ENCODE data around the gene HTR7.
A peak's percentile ranks its signal among the peaks of the same experiment; 100 is the strongest.

Gene HTR7

DNA sequence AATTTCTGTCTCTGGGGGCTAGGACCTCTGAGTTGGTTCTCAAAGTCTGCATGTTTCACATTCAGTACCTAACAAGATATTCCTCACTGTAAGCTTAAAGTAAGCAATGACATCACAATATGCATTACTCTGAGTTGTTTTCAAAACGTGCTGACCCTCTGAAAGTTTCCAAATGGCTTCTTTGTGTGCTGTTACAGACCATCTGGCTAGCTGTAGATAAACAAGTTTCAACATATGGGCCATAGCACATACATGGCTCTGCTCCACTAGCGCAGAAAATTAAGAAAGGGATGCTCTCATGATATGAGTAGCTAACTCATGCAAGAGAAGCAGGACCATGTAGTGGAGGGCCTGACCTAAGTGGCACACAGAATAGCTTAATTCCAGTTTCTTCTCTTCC is 119.0 kb downstream of the HTR7 start:
- no peak for DNase-seq

DNA sequence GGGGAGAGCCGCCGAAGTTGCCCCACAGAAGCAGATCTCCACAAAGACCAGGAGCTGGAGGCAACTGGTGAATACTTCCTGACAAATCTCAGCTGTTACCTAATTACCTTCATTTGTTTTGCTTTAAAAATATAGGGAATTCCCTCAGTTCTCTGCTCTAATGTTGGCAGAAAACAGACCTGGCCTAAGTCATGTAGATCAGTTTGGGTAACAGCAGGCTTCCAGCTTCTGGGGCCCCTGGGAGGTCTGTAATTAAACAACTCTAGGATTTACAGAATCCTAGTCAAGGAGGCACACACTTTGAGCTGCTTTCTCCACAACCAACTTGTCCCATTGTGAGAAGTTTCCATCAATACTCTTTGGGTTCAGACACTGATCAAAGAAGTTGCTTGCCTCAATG is 123.4 kb downstream of the HTR7 start:
- DNase-seq, result no peak

DNA sequence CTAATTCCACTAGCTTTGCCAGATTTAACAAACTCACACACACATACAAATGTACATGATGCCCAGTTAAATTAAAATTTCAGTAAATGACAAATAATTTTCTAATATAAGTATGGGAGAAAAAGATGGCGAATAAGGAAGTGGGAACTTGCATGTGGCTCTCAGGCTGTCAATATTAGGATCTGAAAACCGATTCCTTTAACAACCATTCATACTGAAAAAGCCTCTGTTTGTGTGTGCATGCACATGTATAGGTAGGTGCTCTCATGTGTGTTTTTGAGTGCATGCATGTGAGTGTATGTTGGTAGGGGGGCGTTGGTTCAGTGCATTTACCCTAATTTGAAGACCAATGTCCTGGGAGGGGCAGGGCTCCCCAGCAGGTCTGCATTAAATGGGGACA is 125.3 kb downstream of the HTR7 start:
- no peak for DNase-seq

DNA sequence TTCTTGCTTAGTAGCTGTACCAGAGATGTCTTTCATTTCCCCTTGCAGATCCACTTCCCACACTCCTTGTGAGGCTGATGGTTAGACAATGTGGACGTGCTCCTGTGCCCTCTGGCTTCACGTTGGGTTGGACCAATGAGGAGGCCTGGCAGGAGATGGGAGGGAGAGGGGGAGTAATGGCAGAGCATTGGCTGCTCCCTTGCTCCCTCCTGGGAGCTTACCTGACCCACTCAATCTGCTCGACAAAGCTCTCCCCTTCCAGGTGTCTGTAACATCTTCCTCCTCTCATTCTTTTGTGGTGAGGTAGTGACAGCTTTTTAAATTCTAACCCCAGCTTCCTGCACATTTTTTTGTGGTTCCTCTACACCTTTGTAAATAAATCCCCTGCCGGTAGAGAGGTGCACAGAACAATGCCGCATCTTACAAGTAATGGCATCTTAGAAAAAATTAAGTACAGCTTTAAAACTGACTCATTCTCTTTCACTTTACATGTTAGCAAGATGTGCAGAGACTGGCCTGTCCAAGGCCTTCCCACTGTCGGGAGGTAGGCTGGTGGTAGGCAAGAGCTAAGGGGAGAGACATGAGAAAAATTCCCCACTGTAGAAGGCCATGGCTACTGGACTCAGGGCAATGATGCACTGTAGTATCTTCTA is 134.3 kb downstream of the HTR7 start:
- DNase-seq, result no peak

DNA sequence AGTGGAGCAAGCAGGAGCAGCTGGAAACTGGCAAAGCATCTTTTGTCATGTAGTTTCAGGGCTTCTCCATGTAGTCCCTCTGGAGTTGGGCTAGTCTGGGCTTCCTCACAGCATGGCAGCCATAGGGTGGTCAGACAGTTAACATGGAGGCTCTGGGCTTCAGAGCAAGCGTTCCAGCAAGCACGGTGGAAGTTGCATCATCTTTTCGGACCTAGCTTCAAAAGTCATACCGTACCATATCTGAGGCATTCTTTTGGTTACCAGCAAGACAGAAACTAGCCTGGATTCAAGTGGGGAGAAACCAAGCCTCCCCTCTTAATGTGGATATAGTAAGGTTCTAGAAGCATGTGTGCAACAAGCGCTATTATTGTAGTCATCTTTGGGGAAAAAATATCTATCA is 135.0 kb downstream of the HTR7 start:
- DNase-seq, result no peak

DNA sequence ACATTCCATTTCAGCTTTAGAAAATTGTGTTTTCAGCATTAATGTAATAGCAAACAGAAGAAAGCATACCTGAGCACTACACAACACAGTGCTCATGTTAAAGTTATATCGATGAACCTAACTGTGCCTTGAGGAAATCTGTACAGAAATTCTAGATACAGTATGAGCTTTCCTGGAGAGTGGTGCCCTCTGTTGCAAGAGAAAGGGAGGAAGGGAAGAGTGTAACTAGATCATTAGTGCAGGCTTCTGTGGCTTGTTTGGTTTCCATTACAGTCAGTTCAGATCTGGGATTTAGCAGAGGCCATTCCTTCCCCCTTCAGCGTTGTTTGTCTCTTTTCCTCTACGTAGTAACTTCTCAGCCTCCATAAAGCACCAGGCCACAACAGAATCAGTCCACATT is 139.7 kb downstream of the HTR7 start:
- DNase-seq, result peak; percentile 1

DNA sequence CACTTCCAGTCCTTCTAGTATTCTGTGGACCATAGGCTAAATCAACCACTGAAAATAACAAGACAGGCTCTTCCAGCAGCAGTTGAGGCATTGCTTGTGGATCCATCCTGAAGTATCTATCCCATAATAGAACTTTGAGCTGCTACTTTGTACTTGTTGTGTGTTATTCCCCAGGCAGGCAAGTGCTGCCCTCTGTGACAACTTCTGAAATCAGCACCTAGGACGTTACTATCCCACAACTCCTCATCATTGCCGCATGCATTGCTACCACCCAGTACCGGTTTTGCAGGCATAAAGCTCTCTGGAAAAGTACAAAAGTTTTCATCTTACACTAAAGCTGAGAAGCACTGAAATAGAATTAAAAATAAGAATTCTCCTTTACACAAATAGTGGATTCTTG is 145.3 kb downstream of the HTR7 start:
- DNase-seq, result no peak

DNA sequence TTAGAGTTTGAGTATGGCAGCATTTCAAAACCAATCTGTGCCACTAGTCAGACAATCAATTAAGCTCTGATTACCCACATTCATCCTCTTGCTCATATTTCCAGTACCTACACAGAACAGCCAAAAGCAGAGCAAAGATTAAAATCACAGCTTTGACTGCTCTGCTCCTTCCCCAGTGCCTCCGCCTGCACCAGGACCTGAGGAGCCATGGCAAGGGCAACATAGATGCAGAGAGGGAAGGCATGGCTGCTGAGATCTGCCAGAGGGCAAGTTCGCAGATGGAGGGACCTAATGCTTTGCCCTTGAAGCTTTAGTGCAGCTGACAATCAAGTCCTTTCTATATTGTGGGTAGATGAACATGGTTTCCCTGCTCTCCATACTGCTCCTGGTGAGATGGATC is 148.1 kb downstream of the HTR7 start:
- no peak for DNase-seq

DNA sequence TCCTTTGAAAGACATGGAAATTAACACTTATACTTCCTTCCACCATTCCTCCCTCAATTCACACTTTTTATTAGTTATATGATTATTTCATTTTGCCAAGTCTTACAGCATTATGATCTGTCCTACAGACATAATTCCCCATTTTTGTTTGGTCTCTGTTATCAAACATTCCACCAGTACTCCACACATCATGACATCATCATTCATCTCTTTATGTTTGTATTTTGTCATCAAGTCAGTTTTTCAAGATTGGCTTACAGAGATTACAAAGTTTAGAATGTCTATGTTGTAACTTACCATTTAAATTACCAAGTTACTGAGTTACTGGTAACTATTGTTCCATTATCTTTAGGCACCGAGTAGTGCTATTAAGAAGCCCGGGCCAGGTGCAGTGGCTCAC is 150.2 kb downstream of the HTR7 start:
- no peak for DNase-seq

DNA sequence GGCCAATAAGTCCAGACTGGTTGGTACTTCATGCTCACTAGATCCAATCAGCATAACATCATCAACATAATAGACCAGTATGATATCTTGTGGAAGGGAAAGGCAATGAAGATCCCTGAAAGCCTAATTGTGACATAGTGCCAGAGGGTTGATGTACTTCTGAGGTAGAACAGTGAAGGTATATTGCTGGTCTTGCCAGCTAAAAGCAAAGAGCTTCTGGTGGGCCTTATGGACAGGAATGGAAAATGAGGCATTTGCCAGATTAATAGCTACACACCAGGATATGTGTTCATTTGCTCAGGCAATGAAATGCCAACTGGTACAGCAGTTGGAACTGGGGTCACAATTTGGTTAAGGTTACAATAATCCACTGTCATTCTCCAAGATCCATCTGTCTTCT is 156.4 kb downstream of the HTR7 start:
- DNase-seq, result no peak

DNA sequence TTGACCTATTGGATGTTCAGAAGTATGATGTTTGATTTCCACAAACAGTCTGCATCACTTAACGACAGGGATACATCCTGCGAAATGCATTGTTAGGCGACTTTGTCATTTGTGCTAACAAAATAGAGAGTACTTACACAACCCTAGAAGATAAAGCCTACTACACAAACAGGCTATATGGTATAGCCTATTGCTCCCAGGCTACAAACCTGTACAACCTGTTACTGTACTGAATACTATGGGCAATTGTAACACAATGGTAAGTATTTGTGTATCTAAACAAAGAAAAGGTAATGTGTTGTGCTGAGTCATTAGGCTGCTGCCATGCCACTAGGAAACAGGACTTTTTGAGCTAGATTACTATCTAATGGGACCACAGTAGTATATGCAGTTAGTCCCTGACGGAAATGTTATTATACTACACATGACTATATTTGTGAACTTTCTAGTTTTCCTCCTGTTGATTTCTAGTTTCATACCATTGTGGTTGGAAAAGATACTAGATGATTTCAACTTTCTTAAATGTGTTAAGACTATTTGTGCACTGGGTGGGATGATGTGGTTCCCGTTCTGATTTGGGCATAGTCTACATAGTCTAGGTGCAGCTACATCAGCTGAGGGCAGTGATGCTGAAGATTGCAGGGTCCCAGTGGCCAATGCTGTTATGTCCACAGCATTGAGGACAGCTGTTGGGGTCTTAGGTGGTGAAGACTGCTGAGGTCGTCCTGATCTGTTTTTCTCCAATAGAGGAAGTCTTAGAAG is 161.7 kb downstream of the HTR7 start:
- DNase-seq, result no peak

Data from fibroblast of skin of scalp (primary cell).